H1 (cell line): ENCODE measurements around the gene TEX48. TPM values are rescaled to one million over a fixed set of nuclear protein-coding genes. Genes with fewer than 3 reads are reported as not detected.

Source experiments
- CTCF ChIA-PET: fragments of 300-600 bp; sonication (Branson Sonifier 250); formaldehyde crosslinking; loops from one replicate; lab custom pipeline; 2021; ENCODE audit not compliant: partially characterized antibody; lab: Charles Lee
- POLR2A ChIA-PET: fragments of 300-600 bp; sonication (Branson Sonifier 250); formaldehyde crosslinking; loops from one replicate; lab custom pipeline; 2021; ENCODE audit warnings: inconsistent platforms; ENCODE audit not compliant: partially characterized antibody; lab: Charles Lee
- DNase-seq, 2 experiments: peaks; one replicate each; pipeline versions ENCODE4 v3.0.0 to v3.0.0-alpha.2; 2010 to 2022; ENCODE audit warnings: low spot score in 2 of 2, low read depth in 1 of 2, mixed read lengths in 1 of 2
- FAIRE-seq: peaks from 2 replicates; lab custom pipeline; 2011; peaks lifted over from hg19 to GRCh38; lab: Jason Lieb, UNC
- H2AFZ ChIP-seq: 2 replicates; pipeline ENCODE4 v1.8.1; 2012; ENCODE audit warnings: low read length, inconsistent platforms
- H2AK5ac ChIP-seq: 2 replicates; pipeline ENCODE4 v1.6.1; 2013; ENCODE audit warnings: low read depth, low read length
- H2BK120ac ChIP-seq: replicated peaks from 2 replicates; pipeline ENCODE3; 2013; ENCODE audit warnings: low read depth, low read length, inconsistent platforms
- H2BK12ac ChIP-seq: 2 replicates; pipeline ENCODE4 v1.6.1; 2013; ENCODE audit warnings: low read depth, low read length
- H2BK15ac ChIP-seq: 2 replicates; pipeline ENCODE4 v1.6.1; 2013; ENCODE audit warnings: low read length
- H2BK20ac ChIP-seq: 2 replicates; pipeline ENCODE4 v1.6.1; 2013; ENCODE audit warnings: low read length
- H2BK5ac ChIP-seq: 2 replicates; pipeline ENCODE4 v1.6.1; 2013; ENCODE audit warnings: low read depth, low read length
- H3K14ac ChIP-seq: 2 replicates; pipeline ENCODE4 v1.6.1; 2013; ENCODE audit warnings: inconsistent platforms; ENCODE audit not compliant: insufficient read length
- H3K18ac ChIP-seq: 2 replicates; pipeline ENCODE4 v1.6.1; 2013; ENCODE audit warnings: low read length; ENCODE audit errors: extremely low read depth
- H3K23ac ChIP-seq: 2 replicates; pipeline ENCODE4 v1.6.1; 2013; ENCODE audit warnings: inconsistent platforms; ENCODE audit not compliant: insufficient read length
- H3K23me2 ChIP-seq: 2 replicates; pipeline ENCODE4 v1.6.1; 2013; ENCODE audit warnings: low read depth, low read length
- H3K27ac ChIP-seq: 2 replicates; pipeline ENCODE4 v1.6.1; 2011; ENCODE audit warnings: low read depth, low read length, inconsistent platforms
- H3K27me3 ChIP-seq, 4 experiments: replicated peaks in 1 of 4; 1 replicate in 1 of 4; 2 replicates in 3 of 4; pipeline versions ENCODE4 v1.6.1 to v1.8.1; 2011 to 2013; ENCODE audit warnings: low read length in 3 of 4, mild to moderate bottlenecking in 3 of 4, inconsistent platforms in 2 of 4, mixed read lengths in 2 of 4, moderate library complexity in 1 of 4; ENCODE audit not compliant: control insufficient read depth in 3 of 4, insufficient read depth in 3 of 4; ENCODE audit errors: extremely low read depth in 1 of 4
- H3K36me3 ChIP-seq, 4 experiments: 2 replicates each; pipeline versions ENCODE4 v1.6.1 to v1.8.1; 2011 to 2013; ENCODE audit warnings: mild to moderate bottlenecking in 4 of 4, low read length in 3 of 4, moderate library complexity in 2 of 4, control low read depth in 1 of 4, inconsistent platforms in 1 of 4; ENCODE audit not compliant: insufficient read depth in 4 of 4, control insufficient read depth in 2 of 4
- H3K4ac ChIP-seq: replicated peaks from 2 replicates; pipeline ENCODE3; 2013; ENCODE audit warnings: low read length, low read depth, mixed read lengths, inconsistent platforms; ENCODE audit not compliant: insufficient read length
- H3K4me1 ChIP-seq, 4 experiments: replicated peaks in 1 of 4; 1 replicate in 1 of 4; 2 replicates in 3 of 4; pipeline versions ENCODE4 v1.6.1 to v1.8.1; 2011 to 2013; ENCODE audit warnings: low read length in 3 of 4, inconsistent platforms in 2 of 4, mixed read lengths in 1 of 4; ENCODE audit not compliant: insufficient read depth in 4 of 4, control insufficient read depth in 3 of 4
- H3K4me2 ChIP-seq, 2 experiments: 2 replicates each; pipeline versions ENCODE4 v1.6.1 to v1.8.1; 2011 to 2013; ENCODE audit warnings: low read depth in 2 of 2, low read length in 2 of 2, control low read depth in 1 of 2, inconsistent platforms in 1 of 2, mild to moderate bottlenecking in 1 of 2; ENCODE audit not compliant: insufficient read depth in 1 of 2
- H3K4me3 ChIP-seq, 4 experiments: fragments of 200-600, 300-600 bp in 1 of 4; sonication (generic), shearing (Covaris generic), sonication (Bioruptor Twin) in 1 of 4; 2 replicates each; pipeline versions ENCODE4 v1.5.1 to v1.8.1; 2011 to 2016; ENCODE audit warnings: low read length in 4 of 4, low read depth in 3 of 4, control low read depth in 2 of 4, inconsistent platforms in 2 of 4, mild to moderate bottlenecking in 2 of 4, mixed read lengths in 1 of 4, moderate library complexity in 1 of 4; ENCODE audit not compliant: insufficient read depth in 2 of 4; ENCODE audit errors: extremely low read depth in 1 of 4
- H3K56ac ChIP-seq: replicated peaks from 2 replicates; pipeline ENCODE3; 2013; ENCODE audit warnings: low read depth, mild to moderate bottlenecking, mixed read lengths, low read length, inconsistent platforms; ENCODE audit not compliant: insufficient read length
- H3K79me1 ChIP-seq: 2 replicates; pipeline ENCODE4 v1.6.1; 2013; ENCODE audit warnings: low read depth, low read length, control low read depth
- H3K79me2 ChIP-seq, 2 experiments: 2 replicates each; pipeline versions ENCODE4 v1.6.1 to v1.8.1; 2012 to 2013; ENCODE audit warnings: low read length in 2 of 2, mild to moderate bottlenecking in 2 of 2, inconsistent platforms in 1 of 2; ENCODE audit not compliant: insufficient read depth in 2 of 2, control insufficient read depth in 1 of 2
- H3K9ac ChIP-seq, 4 experiments: replicated peaks in 1 of 4; 1 replicate in 1 of 4; 2 replicates in 3 of 4; pipeline versions ENCODE4 v1.6.1 to v1.8.1; 2011 to 2013; ENCODE audit warnings: low read depth in 3 of 4, low read length in 3 of 4, control low read depth in 2 of 4, mild to moderate bottlenecking in 2 of 4, moderate library complexity in 2 of 4, inconsistent platforms in 1 of 4; ENCODE audit errors: extremely low read depth in 1 of 4
- H3K9me3 ChIP-seq, 2 experiments: 2 replicates each; pipeline versions ENCODE4 v1.6.1 to v1.8.1; 2012 to 2013; ENCODE audit warnings: mild to moderate bottlenecking in 2 of 2, moderate library complexity in 2 of 2, control low read depth in 1 of 2, inconsistent platforms in 1 of 2, low read depth in 1 of 2, low read length in 1 of 2, mixed read lengths in 1 of 2; ENCODE audit not compliant: insufficient read depth in 2 of 2
- H4K20me1 ChIP-seq, 2 experiments: replicated peaks in 1 of 2; 2 replicates each; pipeline versions ENCODE3 to v1.8.1; 2011 to 2013; ENCODE audit warnings: inconsistent platforms in 2 of 2, low read length in 2 of 2, mild to moderate bottlenecking in 1 of 2; ENCODE audit not compliant: insufficient read depth in 2 of 2, control insufficient read depth in 1 of 2
- H4K5ac ChIP-seq: 2 replicates; pipeline ENCODE4 v1.6.1; 2013; ENCODE audit warnings: low read length, low read depth, mixed read lengths, inconsistent platforms; ENCODE audit not compliant: insufficient read length
- H4K8ac ChIP-seq: 2 replicates; pipeline ENCODE4 v1.8.0; 2013; ENCODE audit warnings: mild to moderate bottlenecking, moderate library complexity, low read length, inconsistent platforms; ENCODE audit not compliant: insufficient read depth; ENCODE audit errors: extremely low read depth
- H4K91ac ChIP-seq: replicated peaks from 2 replicates; pipeline ENCODE3; 2013; ENCODE audit warnings: low read length, mixed read lengths, inconsistent platforms; ENCODE audit not compliant: insufficient read length
- CBX5 ChIP-seq: fragments of 300-800, 300-1000 bp; sonication (generic); IDR thresholded peaks from 2 replicates; pipeline ENCODE4 v1.7.1; 2016; ENCODE audit warnings: antibody characterized with exemption, low read length, low read depth
- CHD1 ChIP-seq: IDR thresholded peaks from 2 replicates; pipeline ENCODE4 v1.6.1; 2012; ENCODE audit warnings: low read depth, low read length, improper control_type of control experiment
- CTCF ChIP-seq, 3 experiments: IDR thresholded peaks; 1 replicate in 2 of 3; 2 replicates in 1 of 3; pipeline versions ENCODE4 v1.5.1 to v1.6.1; 2011; ENCODE audit warnings: low read length in 3 of 3, mild to moderate bottlenecking in 3 of 3, inconsistent platforms in 2 of 3, low read depth in 1 of 3, moderate library complexity in 1 of 3; ENCODE audit not compliant: insufficient read depth in 1 of 3; ENCODE audit errors: control extremely low read depth in 1 of 3
- HDAC6 ChIP-seq: IDR thresholded peaks from one replicate; pipeline ENCODE4 v1.7.1; 2012; ENCODE audit warnings: low read depth, mild to moderate bottlenecking, inconsistent platforms, low read length, moderate library complexity
- JUND ChIP-seq: IDR thresholded peaks from 2 replicates; pipeline ENCODE4 v1.6.1; 2011; ENCODE audit warnings: mild to moderate bottlenecking, improper control_type of control experiment, low read length
- RBBP5 ChIP-seq: IDR thresholded peaks from 2 replicates; pipeline ENCODE4 v1.7.1; 2012; ENCODE audit warnings: low read depth, mild to moderate bottlenecking, inconsistent platforms, low read length, moderate library complexity, borderline replicate concordance
- RNF2 ChIP-seq: fragments of 200-900, 300-1000 bp; sonication (generic); IDR thresholded peaks from 2 replicates; pipeline ENCODE4 v1.7.1; 2016; ENCODE audit warnings: borderline replicate concordance, low read depth, mild to moderate bottlenecking, antibody characterized with exemption, low read length; ENCODE audit not compliant: poor library complexity, severe bottlenecking; ENCODE audit errors: missing control alignments
- SP4 ChIP-seq: IDR thresholded peaks from 2 replicates; pipeline ENCODE4 v1.6.1; 2012; ENCODE audit warnings: low read length, inconsistent platforms
- TAF7 ChIP-seq: optimal IDR thresholded peaks from 2 replicates; pipeline ENCODE3; 2011; ENCODE audit warnings: low read depth, mild to moderate bottlenecking, inconsistent platforms, low read length, moderate library complexity, borderline replicate concordance
- WGBS, 2 experiments: shearing (Covaris generic) in 1 of 2; methylation state at CpG; one replicate each; pipeline versions ENCODE4 v1.1.6 to v1.1.7; 2013 to 2015; ENCODE audit warnings: low lambda C conversion rate in 2 of 2, mixed read lengths in 2 of 2, inconsistent platforms in 1 of 2, low coverage in 1 of 2, missing lambda C conversion rate in 1 of 2; ENCODE audit not compliant: insufficient replicate concordance in 2 of 2, insufficient coverage in 1 of 2, insufficient read length in 1 of 2; ENCODE audit errors: extremely low coverage in 1 of 2, missing lambda C conversion rate in 1 of 2; 5-methylcytosine and 5-hydroxymethylcytosine counted together
- polyA plus RNA-seq, 7 experiments: library from polyadenylated mRNA; depleted of rRNA in 3 of 7; stranded (reverse) in 5 of 7; unstranded in 2 of 7; fragments of >200 nt in 5 of 7; fragments of 200-250 nt in 2 of 7; gene quantifications; 1 replicate in 5 of 7; 2 replicates in 1 of 7; 4 replicates in 1 of 7; pipeline versions ENCODE4 v1.2.1 to v1.2.3, GENCODE V29; 2011 to 2013; ENCODE audit warnings: missing spikeins in 2 of 7, mixed read lengths in 2 of 7
- total RNA-seq: library from RNA; stranded (reverse); fragmentation: NEBNext Ultra II Directional; extraction: Animal tissue kit (Norgen Biotek cat#: 25700); gene quantifications from 2 replicates; pipeline ENCODE4 v1.2.1, GENCODE V29; 2021
- TF ChIP-seq, protein P1 (sequence below): IDR thresholded peaks from 2 replicates; pipeline ENCODE4 v1.6.1; 2012; ENCODE audit warnings: inconsistent platforms

The TEX48 gene
- total and polyA plus RNA-seq, 2 of the 8 experiments (the other 6 are each of a cell fraction or from before 2014, with no cell fraction given): not detected

DNA sequence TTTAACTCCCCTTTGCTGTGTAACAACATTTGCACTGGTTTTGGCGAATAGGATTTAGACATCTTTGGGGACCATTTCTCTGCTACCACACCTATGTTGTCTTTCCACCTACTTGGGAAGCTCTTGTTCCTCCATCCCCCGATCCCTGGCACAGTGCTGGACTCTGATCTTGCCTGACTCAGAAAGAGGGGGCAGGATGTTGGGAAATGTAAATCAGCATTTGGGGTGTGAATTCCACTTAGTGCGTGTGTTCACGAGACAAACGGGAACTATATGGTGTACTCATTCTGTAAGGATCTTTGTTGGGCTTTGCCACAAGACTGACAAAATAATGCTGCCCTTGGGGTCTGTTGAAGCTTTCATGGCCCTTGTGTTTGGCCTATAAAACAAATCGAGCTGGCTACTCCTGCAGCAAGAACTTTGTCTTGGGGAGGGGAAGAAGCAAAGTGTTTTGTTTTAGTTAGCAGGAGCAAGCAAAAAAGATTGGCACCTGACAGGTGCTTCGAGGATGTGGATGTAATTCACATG lies 52.4 kb downstream of the TEX48 start:
- H4K20me1 ChIP-seq: no peaks in the 10 kb centered on the region
- H3K9me3 ChIP-seq: no peaks in the 10 kb centered on the region
- CTCF ChIA-PET: interaction anchor here (0.6 to 1.5 kb wide), 5 partner anchors 11 to 142 kb away, joined by 3 to 6 read pairs (median 4); no protein-coding TSS in a partner anchor
- no peak overlapping the region for H4K5ac ChIP-seq
- no peak overlapping the region for H4K91ac ChIP-seq
- H3K4me2 ChIP-seq: no peak overlapping the region
- no peak overlapping the region for H2AK5ac ChIP-seq
- no peak overlapping the region for H3K4ac ChIP-seq
- no peak overlapping the region for H2BK20ac ChIP-seq
- no peak overlapping the region for H2BK15ac ChIP-seq
- H3K4me1 ChIP-seq: no peaks in the 10 kb centered on the region
- no peak overlapping the region for H2BK5ac ChIP-seq
- H2BK120ac ChIP-seq: no peak overlapping the region
- no peak for FAIRE-seq
- H3K79me2 ChIP-seq: no peaks in the 10 kb centered on the region
- DNase-seq: no peak
- 95% methylated on average over 7 of the region's 7 CpGs; no CpG with 5 or more reads in 1 of the 2 experiments for WGBS, 2 experiments
- H3K56ac ChIP-seq: no peak overlapping the region
- no peak overlapping the region for H3K9ac ChIP-seq
- no peak overlapping the region for H3K27ac ChIP-seq
- 0 out of 8 replicates have a peak, but pooled peaks cover 0 to 3% (median 0%) of the 10 kb centered on the region in 4 experiments for H3K36me3 ChIP-seq
- H3K18ac ChIP-seq: no peak overlapping the region
- no peak overlapping the region for H4K8ac ChIP-seq
- H3K14ac ChIP-seq: no peak overlapping the region
- POLR2A ChIA-PET: interaction anchor here (0.6 to 1.4 kb wide), 3 partner anchors 15 to 230 kb away, joined by 3 to 4 read pairs (median 3); partner anchors contain the start of gene TMEM268
- no peak overlapping the region for H3K23ac ChIP-seq
- H3K79me1 ChIP-seq: no peaks in the 10 kb centered on the region
- no peak overlapping the region for H3K4me3 ChIP-seq
- no peak overlapping the region for H2BK12ac ChIP-seq
- no peaks in the 10 kb centered on the region for H3K27me3 ChIP-seq
- no peaks in the 10 kb centered on the region for H3K23me2 ChIP-seq
- no peak overlapping the region for H2AFZ ChIP-seq
- TF ChIP-seq, protein P1, sequence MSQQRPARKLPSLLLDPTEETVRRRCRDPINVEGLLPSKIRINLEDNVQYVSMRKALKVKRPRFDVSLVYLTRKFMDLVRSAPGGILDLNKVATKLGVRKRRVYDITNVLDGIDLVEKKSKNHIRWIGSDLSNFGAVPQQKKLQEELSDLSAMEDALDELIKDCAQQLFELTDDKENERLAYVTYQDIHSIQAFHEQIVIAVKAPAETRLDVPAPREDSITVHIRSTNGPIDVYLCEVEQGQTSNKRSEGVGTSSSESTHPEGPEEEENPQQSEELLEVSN: no peak
- no peak for TF ChIP-seq CBX5
- no peak for TF ChIP-seq TAF7
- no peak for TF ChIP-seq CTCF (IDR thresholded peaks at IDR 0.05; ENCODE audit: control extremely low read depth in 1 of 3, insufficient read depth in 1 of 3, low read depth in 1 of 3, low read length in 3 of 3)
- no peak for TF ChIP-seq CHD1
- no peak for TF ChIP-seq SP4
- TF ChIP-seq RNF2: no peak
- no peak for TF ChIP-seq JUND
- no peak for TF ChIP-seq HDAC6
- no peak for TF ChIP-seq RBBP5
